Superior temporal gyrus (tissue), 1 donor: Measurements from ENCODE around the gene C13orf42.
"Not testable (repeated sequence)": the region's sequence is repeated elsewhere in the genome, so short reads cannot be mapped to it uniquely, and the experiment has no call there.

Source experiments
- DNase-seq: peaks from one replicate; pipeline ENCODE4 v3.0.0-alpha.2; 2016; ENCODE audit errors: extremely low spot score

Gene C13orf42

DNA sequence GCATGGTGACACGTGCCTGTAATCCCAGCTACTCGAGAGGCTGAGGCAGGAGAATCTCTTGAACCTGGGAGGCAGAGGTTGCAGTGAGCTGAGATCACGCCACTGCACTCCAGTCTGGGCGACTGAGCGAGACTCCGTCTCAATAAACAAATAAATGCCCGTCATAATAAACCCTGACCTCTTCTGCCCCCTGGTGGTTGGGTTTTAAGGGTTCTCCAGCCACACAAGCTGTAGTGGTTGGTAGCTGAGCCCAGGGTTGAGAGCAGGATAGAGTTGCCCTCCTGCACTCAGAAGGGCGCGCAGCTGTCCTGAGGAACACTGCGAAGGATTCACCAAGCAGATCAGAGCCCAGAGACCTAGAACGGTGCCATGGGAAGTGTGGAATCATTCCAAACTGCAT lies 9.8 kb upstream of the C13orf42 start:
- not testable (repeated sequence) for DNase-seq

DNA sequence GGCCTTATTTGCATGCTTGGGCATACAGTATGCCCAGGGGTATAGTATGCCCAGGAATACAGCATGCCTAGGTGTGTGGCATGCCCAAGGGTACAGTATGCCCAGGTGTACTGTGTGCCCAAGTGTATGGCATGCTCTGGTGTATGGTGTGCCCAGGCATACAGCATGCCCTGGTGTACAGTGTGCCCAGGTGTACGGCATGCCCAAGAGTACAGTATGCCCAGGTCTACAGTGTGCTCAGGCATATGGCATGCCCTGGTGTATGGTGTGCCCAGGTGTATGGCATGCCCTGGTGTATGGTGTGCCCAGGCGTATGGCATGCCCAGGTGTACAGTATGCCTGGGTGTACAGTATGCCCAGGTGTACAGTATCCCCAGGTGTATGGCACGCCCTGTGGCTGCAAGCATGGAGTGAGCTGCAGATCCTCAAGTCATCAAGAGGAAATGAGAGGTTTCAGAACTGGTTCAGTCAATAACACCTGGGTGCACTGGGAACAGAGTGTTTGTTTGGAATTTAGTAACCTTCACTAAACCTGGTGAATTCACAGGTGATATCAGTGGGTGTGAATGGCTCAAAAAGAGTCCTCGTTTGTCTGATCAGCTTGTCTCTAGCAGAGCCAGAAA lies 7.8 kb upstream of the C13orf42 start:
- no peak for DNase-seq

DNA sequence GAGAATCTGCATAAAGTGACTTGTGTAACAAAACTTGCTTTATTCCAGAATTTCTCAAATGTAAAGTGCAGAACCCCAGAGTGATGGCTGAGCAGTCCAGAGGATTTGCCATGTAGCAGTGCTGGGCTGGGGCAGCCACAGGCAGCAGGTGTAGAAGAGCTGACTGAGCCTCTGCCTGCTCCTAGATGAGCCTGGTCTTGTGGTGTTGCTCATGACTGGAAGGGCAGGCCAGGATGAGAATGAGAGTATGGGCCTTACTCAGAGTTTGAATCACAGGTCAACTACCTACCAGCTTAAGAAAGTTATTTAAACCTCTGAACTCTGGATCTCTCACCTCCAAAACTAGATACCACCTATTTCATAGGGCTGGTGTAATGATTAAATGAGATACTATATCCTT lies 2.9 kb upstream of the C13orf42 start:
- no peak for DNase-seq

DNA sequence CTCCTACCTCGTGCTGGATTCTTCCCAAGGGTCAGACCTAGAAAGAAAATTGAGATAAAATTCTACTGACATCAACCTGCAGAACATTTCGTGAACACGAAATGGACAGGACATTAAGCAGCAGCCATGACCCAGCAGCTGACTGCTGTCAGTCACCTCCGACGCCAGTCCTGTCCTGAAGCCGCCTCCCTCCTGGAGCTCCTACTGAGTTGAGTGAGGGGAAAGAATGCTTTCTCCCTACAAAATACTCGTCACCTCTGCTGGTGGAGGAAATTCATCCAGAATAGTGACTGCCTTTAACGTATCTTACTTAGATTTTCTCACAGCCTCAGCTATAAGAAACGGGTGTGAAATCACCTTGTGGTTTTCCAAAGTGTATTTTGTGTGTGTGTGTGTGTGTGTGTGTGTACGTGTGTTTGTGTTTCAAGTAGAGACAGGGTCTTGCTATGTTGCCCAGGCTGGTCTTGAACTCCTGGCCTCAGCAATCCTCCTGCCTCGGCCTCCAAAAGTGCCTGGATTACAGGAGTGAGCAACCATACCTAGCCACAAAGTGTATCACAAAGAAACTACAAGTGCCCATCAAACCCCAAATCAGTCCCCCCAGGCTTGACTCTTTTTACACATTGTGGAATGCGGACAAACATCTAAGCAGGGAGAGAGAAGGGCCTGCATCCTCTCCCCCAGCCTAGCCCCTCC lies 2.3 kb upstream of the C13orf42 start:
- no peak for DNase-seq

DNA sequence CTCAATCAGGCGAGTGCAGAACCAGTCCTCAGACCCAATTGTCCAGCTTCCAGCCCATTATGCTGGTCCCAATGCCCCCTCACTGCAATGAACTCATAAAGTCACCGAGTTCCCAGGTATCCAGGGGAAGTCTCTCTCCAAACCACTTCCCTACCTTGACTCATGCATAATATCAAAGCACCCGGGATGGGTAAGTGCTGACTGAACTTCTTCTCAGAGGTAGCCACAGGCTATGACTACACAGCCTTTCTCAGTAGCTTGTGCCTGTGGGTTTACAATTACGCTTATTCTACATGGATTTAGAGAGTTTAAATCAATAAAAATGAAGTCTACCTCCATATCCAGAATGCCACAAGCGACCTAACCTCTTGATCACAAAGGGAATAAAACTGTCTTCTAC lies 1.7 kb upstream of the C13orf42 start:
- DNase-seq: no peak

- DNase-seq: no peak
These were observed 923 bp upstream of the C13orf42 start for GRCh38 chr13:51111997-51112396.

DNA sequence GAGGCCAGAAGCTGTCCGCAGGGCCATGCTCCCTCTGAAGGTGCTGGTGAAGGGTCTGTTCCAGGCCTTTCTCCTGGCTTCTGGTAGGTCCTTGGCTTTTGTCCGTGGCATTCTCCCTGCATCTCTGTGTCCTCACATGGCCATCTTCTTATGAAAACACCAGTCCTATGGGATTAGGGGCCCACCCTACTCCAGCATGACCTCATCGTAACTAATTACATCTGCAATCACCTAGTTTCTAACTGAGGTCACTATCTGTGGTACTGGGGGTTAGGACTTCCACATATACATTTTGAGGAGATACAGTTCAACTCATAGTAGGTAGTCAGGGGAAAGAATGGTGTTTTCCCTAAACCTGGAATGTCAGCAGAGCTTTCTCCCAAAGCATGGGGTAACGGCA lies 3.1 kb downstream of the C13orf42 start:
- DNase-seq: no peak

DNA sequence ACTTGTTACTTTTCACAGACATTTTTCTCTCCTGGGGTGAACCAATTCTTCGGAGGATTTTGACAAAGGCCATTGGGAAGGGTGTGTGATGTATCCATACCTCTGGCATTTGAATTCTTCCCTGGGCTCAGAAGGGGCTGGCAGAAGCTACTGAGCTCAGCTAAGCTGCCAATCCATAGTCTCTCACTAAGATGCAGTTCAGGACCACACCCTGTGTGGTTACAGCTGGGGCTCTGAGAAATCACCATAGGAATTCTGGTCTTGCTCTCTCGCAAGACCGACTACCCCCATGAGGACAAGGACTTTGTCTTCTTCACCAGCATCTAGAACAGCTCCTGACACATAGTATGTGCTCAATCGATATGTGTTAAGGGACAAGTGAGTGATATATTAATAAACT lies 6.0 kb downstream of the C13orf42 start:
- no peak for DNase-seq

- no peak for DNase-seq
These were observed 9.3 kb downstream of the C13orf42 start for GRCh38 chr13:51101636-51102235.

GRCh38 chr13:51097353-51098043 lies 13.6 kb downstream of the C13orf42 start:
- DNase-seq: no peak

DNA sequence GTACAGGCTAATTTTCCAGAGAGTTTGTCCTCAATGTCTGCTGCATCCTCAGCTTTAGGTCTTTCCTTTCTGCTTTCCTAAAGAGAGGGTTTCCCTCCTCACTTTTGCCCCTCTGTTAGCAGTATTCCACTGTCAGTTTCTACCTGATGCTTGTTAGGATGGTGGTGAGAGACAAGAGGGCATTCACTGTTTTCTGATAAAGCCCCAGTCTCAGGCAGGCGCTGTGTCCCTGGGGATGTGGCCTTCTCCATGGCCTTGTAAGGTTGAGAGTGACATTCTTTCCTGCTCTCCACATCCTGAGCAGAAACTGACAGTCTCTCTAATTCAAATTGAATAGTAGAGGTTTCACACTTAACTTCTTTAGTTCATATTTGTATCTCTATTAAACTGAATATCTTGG lies 14.9 kb downstream of the C13orf42 start:
- no peak for DNase-seq

DNA sequence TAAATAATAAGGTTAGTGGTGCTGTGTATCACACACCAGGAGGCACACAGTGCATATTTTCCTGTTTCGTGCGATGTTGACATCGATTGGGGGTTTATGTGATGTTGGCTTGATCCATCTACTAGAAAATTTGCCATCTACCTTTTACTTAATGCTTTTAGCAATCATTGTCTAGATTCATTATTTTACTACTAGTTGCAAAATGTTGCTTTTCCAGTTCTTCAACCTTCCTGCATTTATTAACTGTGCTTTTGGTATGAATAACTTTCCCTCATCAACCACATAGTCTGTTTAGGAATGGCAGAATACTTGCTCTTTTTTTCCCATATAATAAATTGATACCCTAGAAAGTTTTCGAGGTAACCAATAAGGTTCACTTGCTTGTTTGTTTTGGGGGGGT lies 17.5 kb downstream of the C13orf42 start:
- DNase-seq: no peak

DNA sequence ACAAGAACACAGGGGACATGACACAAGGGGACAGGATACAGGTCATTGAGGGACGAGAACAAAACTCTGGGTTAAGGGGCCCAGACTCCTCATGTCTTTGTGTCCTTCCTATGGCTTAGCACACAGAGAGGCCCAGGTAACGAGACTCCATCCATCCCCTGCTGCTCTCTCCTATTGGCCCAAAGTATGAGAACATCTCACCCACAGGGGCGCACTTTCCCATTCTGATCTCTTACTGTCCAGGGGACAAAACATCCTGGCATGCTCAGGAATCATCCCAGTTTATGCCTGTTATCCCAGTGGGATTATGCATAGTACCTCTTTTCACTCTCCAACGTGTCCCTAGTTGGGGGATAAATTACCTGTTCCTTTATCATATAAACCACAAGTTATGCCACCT lies 19.2 kb downstream of the C13orf42 start:
- no peak for DNase-seq

DNA sequence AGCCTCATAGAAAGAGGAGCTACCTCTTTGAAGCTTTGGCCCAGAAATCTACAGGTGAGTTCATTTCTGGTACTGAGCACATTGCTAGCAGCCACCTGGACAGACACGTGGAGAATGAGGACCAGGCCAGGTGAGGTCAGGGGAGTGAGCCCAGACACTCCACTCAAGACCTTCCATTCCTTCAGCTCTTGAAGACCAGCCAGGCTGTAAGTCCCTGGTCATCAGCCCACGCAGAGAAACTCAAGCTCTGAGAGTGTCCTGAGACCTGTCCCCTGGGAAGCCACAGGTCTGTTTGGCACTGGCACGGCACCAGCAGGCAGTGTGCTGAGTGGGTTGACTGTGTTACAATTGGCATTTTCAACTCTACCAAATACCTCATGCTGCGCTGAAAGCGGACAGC lies 27.4 kb downstream of the C13orf42 start:
- no peak for DNase-seq

GRCh38 chr13:51080478-51081065 lies 30.5 kb downstream of the C13orf42 start:
- not testable (repeated sequence) for DNase-seq

- DNase-seq: no peak
These were observed 39.6 kb downstream of the C13orf42 start for GRCh38 chr13:51071493-51071892.

- peak; percentile 95 for DNase-seq
These were observed 40.9 kb downstream of the C13orf42 start for GRCh38 chr13:51070005-51070649.

DNA sequence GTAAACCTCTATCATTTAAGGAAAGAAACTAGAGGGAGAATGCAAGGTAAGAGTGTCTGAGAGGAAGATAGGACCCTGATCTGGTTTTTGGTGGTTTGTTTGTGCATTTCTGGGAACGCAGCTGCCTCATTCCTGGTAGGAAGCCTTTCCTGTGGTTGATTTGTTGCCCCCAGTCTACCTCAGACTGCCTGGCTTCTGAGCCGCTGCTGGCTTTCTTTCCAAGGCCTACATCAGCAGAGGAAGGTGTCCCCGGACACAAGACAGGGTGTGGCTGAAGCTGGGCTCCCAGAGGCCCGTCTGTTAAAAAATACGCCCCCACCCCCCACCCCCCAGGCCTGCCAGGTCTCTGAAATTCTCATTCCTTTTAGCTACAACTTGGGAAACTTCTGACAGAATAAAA lies 42.6 kb downstream of the C13orf42 start:
- no peak for DNase-seq

DNA sequence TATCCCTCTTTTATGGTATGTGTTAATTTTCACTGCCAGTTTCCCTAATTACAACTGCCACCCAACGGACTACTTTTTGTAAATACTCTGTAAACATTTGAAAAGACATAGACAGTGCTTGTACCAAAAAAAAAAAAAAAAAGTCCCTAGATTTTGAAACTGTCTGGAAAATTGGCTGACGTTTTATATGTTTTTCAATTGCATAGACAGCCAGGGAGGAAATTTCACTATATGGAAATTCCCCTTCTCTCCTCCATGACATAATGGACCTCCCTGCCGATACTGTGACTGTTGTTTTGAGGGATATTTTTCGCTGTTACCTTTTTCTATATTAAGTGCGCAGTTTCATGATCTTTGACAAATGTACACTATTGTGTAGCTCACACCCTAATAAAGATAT lies 43.4 kb downstream of the C13orf42 start:
- DNase-seq: no peak

- DNase-seq: no peak
These were observed 43.8 kb downstream of the C13orf42 start for GRCh38 chr13:51067210-51067701.

GRCh38 chr13:51066091-51066831 lies 44.8 kb downstream of the C13orf42 start:
- no peak for DNase-seq
